ENCODE measurements around the gene NLK. TPM values are rescaled to one million over a fixed set of nuclear protein-coding genes. Genes with fewer than 3 reads are reported as not detected.

NLK gene
- total and polyA plus RNA-seq, 2 donors (not counting 3 experiments of a cell fraction or from before 2014, with no cell fraction given), result 23.8 to 34.2 TPM

- H3K79me2 ChIP-seq (ENCODE audit: control insufficient read depth, insufficient read depth, low read length), result peaks cover 73% of the 10 kb centered on the region
- no TSS peak for BruUV-seq (replicated peaks)
Measured at GRCh38 chr17:28093999-28094716, 51.7 kb downstream of the NLK start.

More at GRCh38 chr17:28093999-28094716, 51.7 kb downstream of the NLK start:
- FAIRE-seq, result no peak
- Histone ChIP-seq H3K4me2 (ENCODE audit: insufficient read depth, low read length) (no peak overlapping the region), H3K27me3 (ENCODE audit: control insufficient read depth in 2 of 2, insufficient read depth in 2 of 2, low read length in 2 of 2) (no peaks in the 10 kb centered on the region), H3K27ac (ENCODE audit: insufficient read depth, low read depth, low read length) (no peak overlapping the region), H3K9me1 (replicated peaks; ENCODE audit: control insufficient read depth, extremely low read depth, insufficient read depth, low read length) (no peaks in the 10 kb centered on the region), H3K4me1 (ENCODE audit: control insufficient read depth, extremely low read depth, insufficient read depth, low read length) (peaks cover 2% of the 10 kb centered on the region), H4K20me1 (replicated peaks; ENCODE audit: control insufficient read depth, extremely low read depth, insufficient read depth, low read length) (peaks cover 2% of the 10 kb centered on the region), H3K4me3 (replicated peaks in 1 of 3; ENCODE audit: insufficient read depth in 1 of 3, low read depth in 1 of 3, low read length in 3 of 3) (no peak overlapping the region), H3K36me3 (ENCODE audit: control insufficient read depth in 2 of 2, extremely low read depth in 1 of 2, insufficient read depth in 2 of 2, low read length in 2 of 2) (peaks cover 0 to 3% of the 10 kb centered on the region in 2 experiments), H2AFZ (ENCODE audit: low read depth, low read length) (no peak overlapping the region), H3K9me3 (replicated peaks; ENCODE audit: control insufficient read depth, insufficient read depth, low read length) (no peaks in the 10 kb centered on the region), H3K9ac (replicated peaks; ENCODE audit: extremely low read depth, insufficient read depth, low read length) (no peak overlapping the region)
- TF ChIP-seq CTCF (IDR thresholded peaks at IDR 0.05; ENCODE audit: extremely low read depth in 1 of 2, insufficient read depth in 1 of 2, low read depth in 1 of 2, low read length in 2 of 2), result no peak
- TF ChIP-seq POLR2A (IDR thresholded peaks at IDR 0.05; ENCODE audit: low read depth, low read length), result no peak
- no peak for TF ChIP-seq POLR2AphosphoS5 (IDR thresholded peaks at IDR 0.05; ENCODE audit: insufficient read depth, low read depth, low read length)
- TF ChIP-seq FOS (IDR thresholded peaks at IDR 0.05; ENCODE audit: borderline replicate concordance, insufficient read depth, low read length), result no peak
- TF ChIP-seq MAX (IDR thresholded peaks at IDR 0.05; ENCODE audit: insufficient read depth, insufficient read length), result no peak
- TF ChIP-seq MYC (IDR thresholded peaks at IDR 0.05; ENCODE audit: low read depth, low read length), result no peak
- dilution Hi-C loops (cut with MboI; ENCODE audit: extremely low pct_ligation_motif_present, low sequenced_read_pairs), result no loop called here
- intact Hi-C loops (cut with micrococcal nuclease), result loop anchor here (5.0 kb wide), 1 partner anchor 33 kb away; no protein-coding TSS in a partner anchor
- CTCF ChIA-PET, result interaction anchor here (1.1 to 1.6 kb wide), 2 partner anchors 14 to 18 kb away, joined by 3 to 4 read pairs; no protein-coding TSS in a partner anchor
- no peak for DNase-seq (ENCODE audit: low read depth, low spot score)
- POLR2A ChIA-PET, result no interaction called here

All from endothelial cell of umbilical vein (primary cell).